GM19438 (cell line): ENCODE results near the gene DSCAM.

ENCODE experiments used
- ATAC-seq: cut with Tn5 transposase; IDR thresholded peaks from one replicate; pipeline ENCODE4 v1.9.1; 2021; ENCODE audit warnings: low read depth; ENCODE audit not compliant: unreplicated experiment

Gene DSCAM

GRCh38 chr21:40618191-40618973 lies 228.6 kb downstream of the DSCAM start:
- no peak for ATAC-seq

- no peak for ATAC-seq
Measured at GRCh38 chr21:40616377-40616704, 230.6 kb downstream of the DSCAM start.

- no peak for ATAC-seq
Measured at GRCh38 chr21:40615505-40616376, 231.2 kb downstream of the DSCAM start.

- no peak for ATAC-seq
Measured at GRCh38 chr21:40613546-40614030, 233.4 kb downstream of the DSCAM start.

- no peak for ATAC-seq
Measured at GRCh38 chr21:40610345-40610744, 236.6 kb downstream of the DSCAM start.

- ATAC-seq: no peak
Measured at GRCh38 chr21:40606341-40606740, 240.6 kb downstream of the DSCAM start.

GRCh38 chr21:40605094-40605493 lies 241.9 kb downstream of the DSCAM start:
- ATAC-seq: no peak

- no peak for ATAC-seq
Measured at GRCh38 chr21:40603774-40604173, 243.2 kb downstream of the DSCAM start.

GRCh38 chr21:40602080-40602479 lies 244.9 kb downstream of the DSCAM start:
- ATAC-seq: no peak

GRCh38 chr21:40595806-40596205 lies 251.2 kb downstream of the DSCAM start:
- ATAC-seq: no peak

GRCh38 chr21:40587736-40588346 lies 259.1 kb downstream of the DSCAM start:
- no peak for ATAC-seq

- ATAC-seq: no peak
Measured at GRCh38 chr21:40586575-40586974, 260.4 kb downstream of the DSCAM start.

GRCh38 chr21:40577285-40578043 lies 269.5 kb downstream of the DSCAM start:
- no peak for ATAC-seq

GRCh38 chr21:40575976-40576375 lies 271.0 kb downstream of the DSCAM start:
- no peak for ATAC-seq

GRCh38 chr21:40569357-40569756 lies 277.6 kb downstream of the DSCAM start:
- no peak for ATAC-seq

GRCh38 chr21:40568807-40569206 lies 278.2 kb downstream of the DSCAM start:
- ATAC-seq: no peak

- ATAC-seq: no peak
Measured at GRCh38 chr21:40567501-40567900, 279.5 kb downstream of the DSCAM start.

- ATAC-seq: no peak
Measured at GRCh38 chr21:40566486-40566885, 280.5 kb downstream of the DSCAM start.

- no peak for ATAC-seq
Measured at GRCh38 chr21:40564318-40564717, 282.6 kb downstream of the DSCAM start.

- no peak for ATAC-seq
Measured at GRCh38 chr21:40563900-40564299, 283.1 kb downstream of the DSCAM start.
